HG02623 (cell line): Measurements from ENCODE around the gene PTH1R.

Experiments used
- ATAC-seq: cut with Tn5 transposase; IDR thresholded peaks from one replicate; pipeline ENCODE4 v1.9.1; 2021; ENCODE audit warnings: moderate library complexity; ENCODE audit not compliant: unreplicated experiment

The PTH1R gene

GRCh38 chr3:46926871-46927717 lies 49.6 kb downstream of the PTH1R start:
- ATAC-seq, result peak; percentile 49

- no peak for ATAC-seq
These were observed 50.2 kb downstream of the PTH1R start for GRCh38 chr3:46927718-46928073.

- no peak for ATAC-seq
These were observed 50.8 kb downstream of the PTH1R start for GRCh38 chr3:46928282-46928681.

GRCh38 chr3:46929324-46929723 lies 51.8 kb downstream of the PTH1R start:
- ATAC-seq, result no peak

- no peak for ATAC-seq
These were observed 52.8 kb downstream of the PTH1R start for GRCh38 chr3:46930166-46930944.

- no peak for ATAC-seq
These were observed 53.5 kb downstream of the PTH1R start for GRCh38 chr3:46930945-46931403.

GRCh38 chr3:46931631-46932331 lies 54.3 kb downstream of the PTH1R start:
- ATAC-seq, result no peak

GRCh38 chr3:46932455-46933225 lies 55.1 kb downstream of the PTH1R start:
- no peak for ATAC-seq

GRCh38 chr3:46933261-46933660 lies 55.7 kb downstream of the PTH1R start:
- ATAC-seq, result no peak

GRCh38 chr3:46934072-46934471 lies 56.6 kb downstream of the PTH1R start:
- ATAC-seq, result no peak

GRCh38 chr3:46934498-46935167 lies 57.1 kb downstream of the PTH1R start:
- no peak for ATAC-seq

GRCh38 chr3:46935168-46935858 lies 57.8 kb downstream of the PTH1R start:
- no peak for ATAC-seq

- no peak for ATAC-seq
These were observed 58.6 kb downstream of the PTH1R start for GRCh38 chr3:46935989-46936558.

- no peak for ATAC-seq
These were observed 59.3 kb downstream of the PTH1R start for GRCh38 chr3:46936733-46937250.

GRCh38 chr3:46938118-46938517 lies 60.6 kb downstream of the PTH1R start:
- ATAC-seq, result no peak

- no peak for ATAC-seq
These were observed 62.3 kb downstream of the PTH1R start for GRCh38 chr3:46939578-46940445.

- ATAC-seq, result no peak
These were observed 64.6 kb downstream of the PTH1R start for GRCh38 chr3:46942076-46942475.
